OCI-LY3 (cell line): ENCODE data around the gene ARNT2.

Experiments used
- H2AFZ ChIP-seq: fragments of 200-600, 300-600 bp; shearing (Covaris generic); 2 replicates; pipeline ENCODE4 v1.6.0; 2014; ENCODE audit warnings: antibody characterized with exemption, low read depth, low read length
- H3K27ac ChIP-seq: fragments of 200-600, 300-600 bp; sonication (generic); 2 replicates; pipeline ENCODE4 v1.5.1; 2014; ENCODE audit warnings: mild to moderate bottlenecking, low read length, moderate library complexity, mixed read lengths
- H3K27me3 ChIP-seq: fragments of 200-600, 300-600 bp; sonication (generic); 2 replicates; pipeline ENCODE4 v1.6.1; 2014; ENCODE audit warnings: low read depth, low read length, mixed read lengths
- H3K36me3 ChIP-seq: fragments of 200-600, 300-600 bp; sonication (generic); replicated peaks from 2 replicates; pipeline ENCODE3; 2014; ENCODE audit warnings: low read depth, low read length, mixed read lengths
- H3K4me1 ChIP-seq: fragments of 300-600, 200-600 bp; sonication (generic); 2 replicates; pipeline ENCODE4 v1.6.1; 2014; ENCODE audit warnings: low read length, mixed read lengths
- H3K4me2 ChIP-seq: fragments of 200-600, 300-600 bp; sonication (generic); 2 replicates; pipeline ENCODE4 v1.6.1; 2014; ENCODE audit warnings: low read length, mixed read lengths
- H3K4me3 ChIP-seq: fragments of 300-600, 200-600 bp; sonication (generic); 2 replicates; pipeline ENCODE4 v1.5.1; 2014; ENCODE audit warnings: antibody characterized with exemption, mild to moderate bottlenecking, low read length, moderate library complexity
- H3K79me2 ChIP-seq: fragments of 300-600, 200-600 bp; shearing (Covaris generic); 2 replicates; pipeline ENCODE4 v1.6.1; 2014; ENCODE audit warnings: mild to moderate bottlenecking, low read length, mixed read lengths
- H3K9ac ChIP-seq: fragments of 300-600, 200-600 bp; shearing (Covaris generic); 2 replicates; pipeline ENCODE4 v1.6.0; 2014; ENCODE audit warnings: mild to moderate bottlenecking, low read length, moderate library complexity
- H3K9me3 ChIP-seq: fragments of 200-600, 300-600 bp; shearing (Covaris generic); 2 replicates; pipeline ENCODE4 v1.6.1; 2014; ENCODE audit warnings: low read length, mixed read lengths; ENCODE audit not compliant: insufficient read depth
- H4K20me1 ChIP-seq: fragments of 200-600, 300-600 bp; sonication (generic); 2 replicates; pipeline ENCODE4 v1.6.1; 2016; ENCODE audit warnings: low read length, mixed read lengths; ENCODE audit not compliant: insufficient read depth
- EZH2phosphoT487 ChIP-seq: fragments of 200-600 bp; shearing (Covaris generic); IDR thresholded peaks from 2 replicates; pipeline ENCODE4 v1.6.1; 2018; ENCODE audit warnings: antibody characterized with exemption, mixed run types, low read depth
- TF ChIP-seq, protein P1 (sequence below): fragments of 200-600, 300-600 bp; sonication (generic); IDR thresholded peaks from 2 replicates; pipeline ENCODE4 v1.5.1; 2014; ENCODE audit warnings: antibody characterized with exemption, low read length, low read depth

Gene ARNT2

DNA sequence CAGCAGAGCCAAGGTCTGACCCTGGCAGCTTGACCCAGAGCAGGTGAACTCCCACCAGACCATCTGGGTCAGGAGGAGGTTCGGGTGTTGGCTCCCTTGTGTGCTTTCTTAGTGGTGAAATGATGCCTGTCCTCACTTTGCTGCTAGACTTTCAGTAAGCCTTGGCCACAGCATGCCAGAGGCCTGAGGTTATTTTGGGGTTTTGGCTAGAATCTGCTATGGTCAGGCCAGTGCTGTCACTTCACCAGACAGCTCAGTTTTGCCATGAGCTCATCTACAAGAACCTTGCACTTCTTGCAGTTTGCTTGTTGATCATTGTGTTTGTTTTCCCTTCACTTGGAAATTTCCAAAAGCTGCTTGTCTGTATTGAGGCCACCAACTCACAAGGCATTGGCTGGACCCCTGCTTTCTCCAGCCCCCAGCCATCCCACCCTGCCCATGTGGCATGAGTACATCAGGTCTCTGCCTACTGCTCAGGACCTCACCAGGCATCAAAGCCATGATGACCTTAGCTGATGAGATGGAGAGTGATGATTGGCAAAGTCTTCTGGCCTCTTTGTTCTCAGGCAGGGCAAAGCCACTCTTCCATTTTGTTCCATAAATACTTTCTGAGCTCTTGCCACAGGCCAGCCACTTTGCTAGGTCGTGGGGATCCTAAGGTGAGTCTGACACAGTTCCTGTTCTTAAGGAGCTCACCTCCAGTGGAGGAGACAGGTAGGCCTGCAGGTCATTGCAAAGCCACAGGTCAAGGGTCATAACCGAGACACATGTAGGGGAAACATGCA is 122.6 kb downstream of the ARNT2 start:
- peak overlapping the region; percentile 96 for H3K27ac ChIP-seq
- no peaks in the 10 kb centered on the region for H3K27me3 ChIP-seq
- peaks cover 5% of the 10 kb centered on the region; the same call in 1 of the 2 replicates for H3K9me3 ChIP-seq

DNA sequence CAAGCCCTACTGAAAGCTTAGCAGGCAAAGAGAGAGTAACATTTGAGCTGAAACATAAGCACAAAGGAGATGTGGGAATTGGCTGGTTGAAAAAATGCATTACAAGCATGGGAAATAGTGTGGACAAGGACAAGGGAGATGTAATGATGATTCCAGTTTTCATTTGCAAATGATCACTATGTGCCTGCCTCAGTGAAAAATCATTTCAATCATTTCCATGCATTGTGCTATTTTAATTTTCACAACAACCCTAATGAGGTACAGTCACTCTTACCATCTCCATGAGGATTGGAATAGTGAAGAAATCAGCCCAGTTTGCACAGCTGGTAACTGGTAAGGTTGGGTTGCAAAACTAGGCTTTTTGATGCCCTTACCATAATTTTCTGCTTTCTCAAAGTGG is 123.2 kb downstream of the ARNT2 start:
- peaks cover 17% of the 10 kb centered on the region for H3K36me3 ChIP-seq
- TF ChIP-seq, protein P1, sequence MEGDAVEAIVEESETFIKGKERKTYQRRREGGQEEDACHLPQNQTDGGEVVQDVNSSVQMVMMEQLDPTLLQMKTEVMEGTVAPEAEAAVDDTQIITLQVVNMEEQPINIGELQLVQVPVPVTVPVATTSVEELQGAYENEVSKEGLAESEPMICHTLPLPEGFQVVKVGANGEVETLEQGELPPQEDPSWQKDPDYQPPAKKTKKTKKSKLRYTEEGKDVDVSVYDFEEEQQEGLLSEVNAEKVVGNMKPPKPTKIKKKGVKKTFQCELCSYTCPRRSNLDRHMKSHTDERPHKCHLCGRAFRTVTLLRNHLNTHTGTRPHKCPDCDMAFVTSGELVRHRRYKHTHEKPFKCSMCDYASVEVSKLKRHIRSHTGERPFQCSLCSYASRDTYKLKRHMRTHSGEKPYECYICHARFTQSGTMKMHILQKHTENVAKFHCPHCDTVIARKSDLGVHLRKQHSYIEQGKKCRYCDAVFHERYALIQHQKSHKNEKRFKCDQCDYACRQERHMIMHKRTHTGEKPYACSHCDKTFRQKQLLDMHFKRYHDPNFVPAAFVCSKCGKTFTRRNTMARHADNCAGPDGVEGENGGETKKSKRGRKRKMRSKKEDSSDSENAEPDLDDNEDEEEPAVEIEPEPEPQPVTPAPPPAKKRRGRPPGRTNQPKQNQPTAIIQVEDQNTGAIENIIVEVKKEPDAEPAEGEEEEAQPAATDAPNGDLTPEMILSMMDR: no peak
- no peak for TF ChIP-seq EZH2phosphoT487
- H3K9ac ChIP-seq: peak overlapping the region; percentile 71; the same call in 1 of the 2 replicates
- peak overlapping the region; percentile 96 for H3K27ac ChIP-seq
- no peaks in the 10 kb centered on the region for H4K20me1 ChIP-seq
- H2AFZ ChIP-seq: no peak overlapping the region
- no peaks in the 10 kb centered on the region for H3K79me2 ChIP-seq
- no peak overlapping the region for H3K4me3 ChIP-seq
- H3K9me3 ChIP-seq: peaks cover 5% of the 10 kb centered on the region; the same call in 1 of the 2 replicates
- H3K4me2 ChIP-seq: peak overlapping the region; percentile 59; the same call in 1 of the 2 replicates
- no peaks in the 10 kb centered on the region for H3K27me3 ChIP-seq
- H3K4me1 ChIP-seq: peaks cover 78% of the 10 kb centered on the region

More for the DNA sequence above, 122.6 kb downstream of the ARNT2 start:
- Histone ChIP-seq H3K4me3 (no peak overlapping the region), H2AFZ (no peak overlapping the region), H3K9ac (no peak overlapping the region), H3K79me2 (no peaks in the 10 kb centered on the region), H4K20me1 (no peaks in the 10 kb centered on the region), H3K36me3 (peaks cover 17% of the 10 kb centered on the region), H3K4me1 (peaks cover 72% of the 10 kb centered on the region), H3K4me2 (no peak overlapping the region)
- TF ChIP-seq EZH2phosphoT487: no peak
- TF ChIP-seq, protein P1: no peak

DNA sequence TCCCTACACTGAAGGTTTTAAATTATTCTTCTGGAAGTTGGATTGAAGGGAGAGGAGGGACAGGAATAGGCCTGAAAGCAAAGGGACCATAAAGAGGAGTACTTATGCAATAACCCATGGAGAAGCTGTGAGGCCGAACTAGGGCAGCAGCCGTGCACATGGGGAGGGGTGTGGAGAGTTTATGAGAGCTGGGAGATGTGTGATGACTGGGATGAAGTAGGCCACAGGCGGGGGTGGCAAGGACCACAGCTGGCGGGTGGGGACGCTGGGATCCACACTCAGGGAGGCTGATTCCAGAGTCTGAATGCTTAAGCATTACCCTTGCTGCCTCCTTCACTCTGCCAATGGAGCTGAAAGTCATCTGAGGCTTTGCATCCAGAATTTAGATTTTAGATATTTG is 123.8 kb downstream of the ARNT2 start:
- Histone ChIP-seq H3K4me2 (peak overlapping the region; percentile 59), H3K36me3 (peaks cover 21% of the 10 kb centered on the region), H3K4me3 (no peak overlapping the region), H3K4me1 (peaks cover 79% of the 10 kb centered on the region), H3K9ac (peak overlapping the region; percentile 71), H3K27ac (peak overlapping the region; percentile 96), H3K79me2 (no peaks in the 10 kb centered on the region), H3K9me3 (peaks cover 5% of the 10 kb centered on the region; the same call in 1 of the 2 replicates), H2AFZ (no peak overlapping the region), H3K27me3 (no peaks in the 10 kb centered on the region), H4K20me1 (no peaks in the 10 kb centered on the region)
- TF ChIP-seq, protein P1: no peak
- no peak for TF ChIP-seq EZH2phosphoT487

DNA sequence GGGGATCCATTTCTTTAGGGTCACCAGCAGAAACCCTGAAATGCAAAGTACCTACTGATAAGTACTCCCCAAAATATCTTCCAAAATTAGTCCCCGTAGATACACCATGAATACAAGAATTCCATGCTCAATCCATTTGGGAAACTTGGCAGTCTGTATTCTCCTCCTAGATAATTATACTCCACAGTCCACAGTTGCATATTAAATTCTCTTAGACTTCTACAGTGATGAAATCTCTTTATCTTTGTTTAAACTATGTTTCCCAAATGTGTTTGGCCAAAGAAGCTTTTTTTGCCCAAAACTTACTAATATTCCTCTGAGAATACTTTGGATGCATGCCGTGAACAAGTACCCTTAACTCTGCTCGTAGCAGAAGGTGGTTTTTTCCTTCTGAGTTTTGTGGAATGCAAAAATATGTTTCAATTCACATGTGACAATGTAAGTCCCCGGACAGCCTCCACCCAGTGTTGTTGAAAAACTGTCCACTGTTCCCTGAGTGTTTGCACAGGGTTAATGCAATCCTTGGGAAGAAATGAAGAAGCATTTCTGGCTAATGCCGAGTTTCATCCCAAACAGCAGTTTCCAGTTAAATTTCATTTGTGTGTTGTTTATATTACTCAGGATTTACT is 126.7 kb downstream of the ARNT2 start:
- Histone ChIP-seq H4K20me1 (no peaks in the 10 kb centered on the region), H3K4me2 (peak overlapping the region; percentile 77), H3K27me3 (no peaks in the 10 kb centered on the region), H3K9ac (peak overlapping the region; percentile 91), H3K36me3 (peaks cover 41% of the 10 kb centered on the region), H3K4me3 (peak overlapping the region; percentile 16), H3K79me2 (no peaks in the 10 kb centered on the region), H2AFZ (no peak overlapping the region; the same call in 1 of the 2 replicates), H3K4me1 (peaks cover 75% of the 10 kb centered on the region), H3K27ac (peak overlapping the region; percentile 96), H3K9me3 (peaks cover 24% of the 10 kb centered on the region)
- TF ChIP-seq, protein P1: no peak
- no peak for TF ChIP-seq EZH2phosphoT487
